KMS-11 (cell line): ENCODE data around the gene ABHD17A.

Source experiments
- H2AFZ ChIP-seq: fragments of 200-600 bp; sonication (generic); 2 replicates; pipeline ENCODE4 v1.6.1; 2016; ENCODE audit warnings: antibody characterized with exemption, mixed run types, low read depth
- H3K27ac ChIP-seq: fragments of 200-600 bp; sonication (generic); 2 replicates; pipeline ENCODE4 v1.6.1; 2016; ENCODE audit warnings: mild to moderate bottlenecking, mixed run types
- H3K27me3 ChIP-seq: fragments of 200-600 bp; sonication (generic); 2 replicates; pipeline ENCODE4 v1.6.1; 2017; ENCODE audit warnings: mild to moderate bottlenecking, low read depth, mixed run types, moderate library complexity; ENCODE audit not compliant: insufficient read depth
- H3K36me3 ChIP-seq: fragments of 200-600 bp; sonication (generic); 2 replicates; pipeline ENCODE4 v1.6.1; 2017; ENCODE audit warnings: mild to moderate bottlenecking, mixed run types; ENCODE audit not compliant: insufficient read depth
- H3K4me1 ChIP-seq: fragments of 200-600 bp; sonication (generic); 2 replicates; pipeline ENCODE4 v1.6.1; 2016; ENCODE audit warnings: mild to moderate bottlenecking, low read depth, mixed run types; ENCODE audit not compliant: poor library complexity, severe bottlenecking
- H3K4me2 ChIP-seq: fragments of 200-600 bp; sonication (generic); 2 replicates; pipeline ENCODE4 v1.7.0; 2016; ENCODE audit warnings: mild to moderate bottlenecking, mixed run types
- H3K4me3 ChIP-seq: fragments of 200-600 bp; sonication (generic); IDR thresholded peaks from 2 replicates; pipeline ENCODE4 v1.6.1; 2017; ENCODE audit warnings: low read depth, low read length, mixed read lengths; ENCODE audit not compliant: insufficient read depth
- H3K79me2 ChIP-seq: fragments of 200-600 bp; sonication (generic); 2 replicates; pipeline ENCODE4 v1.6.1; 2016; ENCODE audit warnings: low read depth, mixed run types; ENCODE audit not compliant: insufficient read depth
- H3K9ac ChIP-seq: fragments of 200-600 bp; sonication (generic); 2 replicates; pipeline ENCODE4 v1.6.1; 2016; ENCODE audit warnings: mild to moderate bottlenecking, mixed run types
- H4K20me1 ChIP-seq: fragments of 200-600 bp; sonication (generic); 2 replicates; pipeline ENCODE4 v1.6.1; 2016; ENCODE audit warnings: mild to moderate bottlenecking, mixed run types; ENCODE audit not compliant: insufficient read depth
- TF ChIP-seq, protein P1 (sequence below): fragments of 200-600 bp; sonication (generic); conservative IDR thresholded peaks from 2 replicates; pipeline ENCODE4 v1.6.1; 2017; ENCODE audit warnings: low read depth, mild to moderate bottlenecking, antibody characterized with exemption, low read length, moderate library complexity, mixed read lengths

The ABHD17A gene

DNA sequence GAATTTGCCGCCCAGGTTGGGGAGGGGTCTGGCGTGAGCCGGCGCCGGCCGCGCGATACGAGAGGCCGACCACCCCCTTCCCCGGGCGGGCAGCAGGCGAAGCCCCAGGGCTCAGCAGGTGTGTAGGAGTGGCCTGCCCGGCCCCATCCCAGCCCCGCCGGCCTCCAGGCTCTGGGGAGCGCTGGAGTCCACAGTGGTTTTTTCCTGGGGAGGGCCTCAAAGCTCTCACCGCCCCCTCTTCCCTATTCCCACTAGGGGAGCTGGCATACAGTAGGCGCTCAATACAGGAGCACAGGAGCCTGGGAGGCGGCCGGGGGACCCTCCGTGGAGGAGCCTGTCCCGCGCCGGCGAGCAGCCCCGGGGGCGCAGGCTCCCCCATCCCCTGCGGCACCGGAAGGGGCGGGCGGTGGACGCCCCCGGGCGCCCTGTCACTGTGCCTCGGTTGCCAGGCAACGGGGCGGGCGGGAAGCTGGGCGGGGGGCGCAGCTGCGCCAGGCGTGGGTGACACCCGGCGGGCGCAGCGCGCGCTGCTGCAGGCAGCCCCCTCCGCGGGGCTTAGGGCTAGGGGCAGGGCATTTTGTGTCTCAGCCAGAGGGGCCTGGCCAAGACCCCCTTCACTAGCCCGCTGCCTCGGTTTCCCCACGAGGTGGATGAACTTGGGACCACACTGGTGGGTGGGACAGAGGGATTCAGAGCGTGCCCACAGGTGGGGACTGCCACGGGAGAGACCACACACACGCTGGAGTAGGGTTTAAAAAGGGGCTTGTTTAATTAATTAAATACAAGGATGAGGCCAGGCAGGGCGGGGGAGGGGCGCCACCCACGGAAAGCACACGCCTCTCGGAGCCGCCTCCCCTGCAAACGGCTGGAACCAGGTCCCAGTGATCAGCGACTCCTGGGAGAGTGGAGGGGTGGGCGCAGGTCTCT lies 33.4 kb downstream of the ABHD17A start:
- Histone ChIP-seq H3K4me2 (no peak overlapping the region), H3K79me2 (peaks cover 30% of the 10 kb centered on the region), H2AFZ (no peak overlapping the region), H3K27ac (no peak overlapping the region), H4K20me1 (0 out of 2 replicates have a peak, but pooled peaks cover 5% of the 10 kb centered on the region), H3K36me3 (no peaks in the 10 kb centered on the region), H3K27me3 (no peaks in the 10 kb centered on the region), H3K9ac (no peak overlapping the region), H3K4me3 (no peak overlapping the region), H3K4me1 (peaks cover 47% of the 10 kb centered on the region)
- TF ChIP-seq, protein P1, sequence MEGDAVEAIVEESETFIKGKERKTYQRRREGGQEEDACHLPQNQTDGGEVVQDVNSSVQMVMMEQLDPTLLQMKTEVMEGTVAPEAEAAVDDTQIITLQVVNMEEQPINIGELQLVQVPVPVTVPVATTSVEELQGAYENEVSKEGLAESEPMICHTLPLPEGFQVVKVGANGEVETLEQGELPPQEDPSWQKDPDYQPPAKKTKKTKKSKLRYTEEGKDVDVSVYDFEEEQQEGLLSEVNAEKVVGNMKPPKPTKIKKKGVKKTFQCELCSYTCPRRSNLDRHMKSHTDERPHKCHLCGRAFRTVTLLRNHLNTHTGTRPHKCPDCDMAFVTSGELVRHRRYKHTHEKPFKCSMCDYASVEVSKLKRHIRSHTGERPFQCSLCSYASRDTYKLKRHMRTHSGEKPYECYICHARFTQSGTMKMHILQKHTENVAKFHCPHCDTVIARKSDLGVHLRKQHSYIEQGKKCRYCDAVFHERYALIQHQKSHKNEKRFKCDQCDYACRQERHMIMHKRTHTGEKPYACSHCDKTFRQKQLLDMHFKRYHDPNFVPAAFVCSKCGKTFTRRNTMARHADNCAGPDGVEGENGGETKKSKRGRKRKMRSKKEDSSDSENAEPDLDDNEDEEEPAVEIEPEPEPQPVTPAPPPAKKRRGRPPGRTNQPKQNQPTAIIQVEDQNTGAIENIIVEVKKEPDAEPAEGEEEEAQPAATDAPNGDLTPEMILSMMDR, result no peak

DNA sequence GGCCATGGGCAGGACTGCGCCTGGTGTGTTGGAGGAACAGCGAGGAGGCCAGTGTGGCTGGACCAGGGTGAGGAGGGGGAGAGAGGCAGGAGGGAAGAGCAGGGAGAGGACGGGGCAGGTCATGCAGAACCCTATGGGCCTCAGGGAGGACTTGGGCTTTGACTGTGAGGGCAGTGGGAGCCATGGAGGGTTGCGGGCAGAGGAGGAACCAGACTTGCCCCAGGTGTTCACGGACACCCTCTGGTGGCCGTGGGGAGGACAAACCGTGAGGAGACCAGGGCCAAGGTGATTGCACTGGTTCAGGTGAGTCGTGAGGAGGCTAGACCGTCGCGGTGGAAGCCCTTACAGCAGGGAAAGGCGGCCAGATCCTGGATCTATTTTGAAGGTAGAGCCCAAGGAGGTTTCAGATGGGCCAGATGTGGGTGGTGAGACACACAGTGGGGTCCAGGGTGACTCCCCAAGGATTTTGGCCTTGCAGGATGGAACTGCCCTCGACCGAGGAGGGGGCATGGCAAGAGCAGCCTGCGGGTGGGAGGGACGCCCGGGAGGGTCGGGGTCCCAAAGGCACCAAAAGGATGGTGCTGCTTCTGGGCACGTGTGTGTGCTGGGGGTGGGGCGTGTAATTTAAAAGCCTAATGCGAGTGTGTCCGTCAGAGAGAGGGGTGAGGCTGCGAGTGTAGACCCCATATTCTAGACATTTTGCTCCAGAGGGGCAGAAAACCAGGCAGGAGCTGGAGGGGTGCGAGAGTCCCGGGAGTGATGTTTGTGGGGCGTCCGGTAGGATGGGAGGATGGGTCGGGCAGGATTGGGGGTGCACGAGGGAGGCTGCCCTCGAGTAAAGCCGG lies 34.3 kb downstream of the ABHD17A start:
- H3K4me2 ChIP-seq, result no peak overlapping the region
- no peak overlapping the region for H3K9ac ChIP-seq
- H3K27ac ChIP-seq, result no peak overlapping the region
- no peak overlapping the region for H2AFZ ChIP-seq
- TF ChIP-seq, protein P1, result no peak
- no peaks in the 10 kb centered on the region for H3K27me3 ChIP-seq
- H3K4me1 ChIP-seq, result peaks cover 49% of the 10 kb centered on the region
- 0 out of 2 replicates have a peak, but pooled peaks cover 5% of the 10 kb centered on the region for H4K20me1 ChIP-seq
- H3K4me3 ChIP-seq, result no peak overlapping the region
- H3K79me2 ChIP-seq, result peaks cover 33% of the 10 kb centered on the region
- no peaks in the 10 kb centered on the region for H3K36me3 ChIP-seq

DNA sequence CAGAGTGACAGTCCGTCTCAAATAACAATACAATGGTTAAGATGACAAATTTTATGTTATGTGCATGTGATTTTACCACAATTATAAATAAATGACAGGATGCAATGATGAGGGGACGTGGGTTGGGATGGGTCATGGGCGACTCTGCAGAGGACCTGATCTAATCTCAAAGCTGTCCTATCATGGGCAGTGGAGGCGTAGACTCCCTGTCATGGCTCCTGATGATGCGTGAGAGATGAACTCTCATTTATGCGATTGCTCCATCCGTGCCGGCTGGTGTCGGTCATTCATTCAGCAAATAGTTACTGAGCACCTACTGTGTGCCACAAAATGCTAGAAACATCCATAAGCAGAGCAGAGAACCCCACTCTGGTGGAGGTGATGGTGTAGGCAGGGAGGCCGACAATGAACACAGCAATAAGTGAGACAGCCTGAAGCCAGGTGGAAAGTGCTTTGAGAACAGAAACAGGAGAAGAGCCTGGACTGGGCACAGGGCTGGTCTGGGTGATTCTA lies 35.4 kb downstream of the ABHD17A start:
- Histone ChIP-seq H3K79me2 (peaks cover 39% of the 10 kb centered on the region), H2AFZ (no peak overlapping the region), H3K4me3 (no peak overlapping the region), H3K9ac (no peak overlapping the region), H4K20me1 (0 out of 2 replicates have a peak, but pooled peaks cover 5% of the 10 kb centered on the region), H3K4me1 (peaks cover 41% of the 10 kb centered on the region), H3K27me3 (no peaks in the 10 kb centered on the region), H3K27ac (no peak overlapping the region), H3K36me3 (no peaks in the 10 kb centered on the region), H3K4me2 (no peak overlapping the region)
- TF ChIP-seq, protein P1, result no peak

DNA sequence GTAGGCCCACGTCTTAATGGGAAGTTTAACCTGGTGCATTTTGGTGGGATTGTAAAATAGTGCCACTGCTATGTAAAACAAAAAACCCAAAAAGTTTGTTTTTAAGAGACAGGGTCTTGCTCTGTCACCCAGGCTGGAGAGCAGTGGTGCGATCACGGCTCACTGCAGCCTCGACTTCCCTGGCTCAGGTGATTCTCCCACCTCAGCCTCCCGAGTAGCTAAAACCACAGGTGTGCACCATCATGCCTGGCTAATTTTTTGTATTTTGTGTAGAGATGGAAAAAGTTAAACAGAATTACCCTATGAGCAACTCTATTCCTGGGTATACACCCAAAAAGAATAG lies 36.2 kb downstream of the ABHD17A start:
- Histone ChIP-seq H4K20me1 (0 out of 2 replicates have a peak, but pooled peaks cover 5% of the 10 kb centered on the region), H2AFZ (no peak overlapping the region), H3K27ac (peak overlapping the region; percentile 97; the same call in 1 of the 2 replicates), H3K4me3 (no peak overlapping the region), H3K36me3 (no peaks in the 10 kb centered on the region), H3K9ac (no peak overlapping the region; the same call in 1 of the 2 replicates), H3K4me1 (peaks cover 32% of the 10 kb centered on the region), H3K79me2 (peaks cover 40% of the 10 kb centered on the region), H3K27me3 (no peaks in the 10 kb centered on the region), H3K4me2 (no peak overlapping the region)
- TF ChIP-seq, protein P1, result no peak
